ENCODE results near the gene CD2BP2. TPM values are rescaled to one million over a fixed set of nuclear protein-coding genes. Genes with fewer than 3 reads are reported as not detected.

The CD2BP2 gene
- total and polyA plus RNA-seq, 9 of the 15 experiments (the other 6 are each of a cell fraction or from before 2014, with no cell fraction given), result 3.9 to 51.1 (median 32.8) TPM

DNA sequence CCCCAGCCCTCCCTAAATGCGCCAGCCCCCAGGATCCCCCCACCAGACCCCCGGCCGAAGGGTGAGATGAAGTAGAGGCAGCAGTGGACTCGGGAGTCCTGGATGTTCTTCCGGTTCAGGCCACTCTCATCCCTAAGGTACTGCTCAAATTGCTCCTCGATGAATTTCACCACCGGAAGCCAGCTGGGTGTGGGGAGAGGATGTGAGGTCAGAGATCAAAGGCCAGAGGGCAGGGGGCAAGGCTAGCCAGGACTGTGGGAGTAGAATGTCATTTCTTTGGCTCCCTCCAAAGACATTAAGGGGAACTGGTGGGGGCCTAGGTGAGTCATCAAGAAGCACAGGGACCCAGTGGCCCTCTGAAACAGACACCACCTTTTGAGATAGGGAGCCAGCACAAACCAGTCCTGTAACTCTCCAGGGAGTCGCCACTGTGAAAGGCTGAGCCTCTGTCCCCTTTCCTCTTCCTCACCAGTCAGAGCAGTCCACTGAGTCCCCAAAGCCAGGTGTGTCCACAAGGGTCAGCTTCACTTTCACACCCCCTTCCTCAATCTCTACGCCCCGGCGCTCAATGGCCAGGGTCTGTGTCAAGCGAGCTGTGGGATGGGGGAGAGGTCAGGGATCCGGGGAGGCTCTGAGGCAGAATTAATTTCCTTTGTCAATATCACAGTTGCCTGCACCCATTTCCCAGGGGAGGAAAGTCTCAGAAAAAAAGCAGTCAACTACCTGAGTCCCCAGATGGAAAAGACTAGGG lies 26.4 kb upstream of the CD2BP2 start (continued):
- TF ChIP-seq KLF13 (tag; IDR thresholded peaks at IDR 0.05; ENCODE audit: borderline replicate concordance, low read depth) (no peak), L3MBTL2 (IDR thresholded peaks at IDR 0.05) (no peak), PRMT5 (CRISPR knock-in tag; IDR thresholded peaks at IDR 0.05) (no peak), ZNF12 (CRISPR knock-in tag; IDR thresholded peaks at IDR 0.05) (no peak), NR3C1 (CRISPR knock-in tag; IDR thresholded peaks at IDR 0.05) (no peak), ESRRA (IDR thresholded peaks at IDR 0.05; ENCODE audit: borderline replicate concordance, low read depth) (no peak), SAFB (IDR thresholded peaks at IDR 0.05; ENCODE audit: borderline replicate concordance, low read depth, low read length) (no peak), ZNF174 (CRISPR knock-in tag; IDR thresholded peaks at IDR 0.05) (no peak), HLTF (IDR thresholded peaks at IDR 0.05) (no peak), ZFP1 (CRISPR knock-in tag; IDR thresholded peaks at IDR 0.05) (no peak), FOXM1 (IDR thresholded peaks at IDR 0.05; ENCODE audit: low read depth) (no peak), FOXM1 (CRISPR knock-in tag; IDR thresholded peaks at IDR 0.05; ENCODE audit: low read depth) (no peak), SRSF1 (IDR thresholded peaks at IDR 0.05; ENCODE audit: low read depth, low read length) (no peak), NFE2 (IDR thresholded peaks at IDR 0.05; ENCODE audit: low read depth) (peak; percentile 77), ERF (CRISPR knock-in tag; IDR thresholded peaks at IDR 0.05) (no peak), TEAD2 (tag; IDR thresholded peaks at IDR 0.05) (no peak), ZNF778 (CRISPR knock-in tag; IDR thresholded peaks at IDR 0.05) (no peak)
- TF ChIP-seq, protein P1, sequence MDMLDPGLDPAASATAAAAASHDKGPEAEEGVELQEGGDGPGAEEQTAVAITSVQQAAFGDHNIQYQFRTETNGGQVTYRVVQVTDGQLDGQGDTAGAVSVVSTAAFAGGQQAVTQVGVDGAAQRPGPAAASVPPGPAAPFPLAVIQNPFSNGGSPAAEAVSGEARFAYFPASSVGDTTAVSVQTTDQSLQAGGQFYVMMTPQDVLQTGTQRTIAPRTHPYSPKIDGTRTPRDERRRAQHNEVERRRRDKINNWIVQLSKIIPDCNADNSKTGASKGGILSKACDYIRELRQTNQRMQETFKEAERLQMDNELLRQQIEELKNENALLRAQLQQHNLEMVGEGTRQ (CRISPR knock-in tag; IDR thresholded peaks at IDR 0.05), result no peak
- TF ChIP-seq, protein P2, sequence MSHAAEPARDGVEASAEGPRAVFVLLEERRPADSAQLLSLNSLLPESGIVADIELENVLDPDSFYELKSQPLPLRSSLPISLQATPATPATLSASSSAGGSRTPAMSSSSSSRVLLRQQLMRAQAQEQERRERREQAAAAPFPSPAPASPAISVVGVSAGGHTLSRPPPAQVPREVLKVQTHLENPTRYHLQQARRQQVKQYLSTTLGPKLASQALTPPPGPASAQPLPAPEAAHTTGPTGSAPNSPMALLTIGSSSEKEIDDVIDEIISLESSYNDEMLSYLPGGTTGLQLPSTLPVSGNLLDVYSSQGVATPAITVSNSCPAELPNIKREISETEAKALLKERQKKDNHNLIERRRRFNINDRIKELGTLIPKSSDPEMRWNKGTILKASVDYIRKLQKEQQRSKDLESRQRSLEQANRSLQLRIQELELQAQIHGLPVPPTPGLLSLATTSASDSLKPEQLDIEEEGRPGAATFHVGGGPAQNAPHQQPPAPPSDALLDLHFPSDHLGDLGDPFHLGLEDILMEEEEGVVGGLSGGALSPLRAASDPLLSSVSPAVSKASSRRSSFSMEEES (CRISPR knock-in tag; IDR thresholded peaks at IDR 0.05), result no peak
- TF ChIP-seq, protein P3, sequence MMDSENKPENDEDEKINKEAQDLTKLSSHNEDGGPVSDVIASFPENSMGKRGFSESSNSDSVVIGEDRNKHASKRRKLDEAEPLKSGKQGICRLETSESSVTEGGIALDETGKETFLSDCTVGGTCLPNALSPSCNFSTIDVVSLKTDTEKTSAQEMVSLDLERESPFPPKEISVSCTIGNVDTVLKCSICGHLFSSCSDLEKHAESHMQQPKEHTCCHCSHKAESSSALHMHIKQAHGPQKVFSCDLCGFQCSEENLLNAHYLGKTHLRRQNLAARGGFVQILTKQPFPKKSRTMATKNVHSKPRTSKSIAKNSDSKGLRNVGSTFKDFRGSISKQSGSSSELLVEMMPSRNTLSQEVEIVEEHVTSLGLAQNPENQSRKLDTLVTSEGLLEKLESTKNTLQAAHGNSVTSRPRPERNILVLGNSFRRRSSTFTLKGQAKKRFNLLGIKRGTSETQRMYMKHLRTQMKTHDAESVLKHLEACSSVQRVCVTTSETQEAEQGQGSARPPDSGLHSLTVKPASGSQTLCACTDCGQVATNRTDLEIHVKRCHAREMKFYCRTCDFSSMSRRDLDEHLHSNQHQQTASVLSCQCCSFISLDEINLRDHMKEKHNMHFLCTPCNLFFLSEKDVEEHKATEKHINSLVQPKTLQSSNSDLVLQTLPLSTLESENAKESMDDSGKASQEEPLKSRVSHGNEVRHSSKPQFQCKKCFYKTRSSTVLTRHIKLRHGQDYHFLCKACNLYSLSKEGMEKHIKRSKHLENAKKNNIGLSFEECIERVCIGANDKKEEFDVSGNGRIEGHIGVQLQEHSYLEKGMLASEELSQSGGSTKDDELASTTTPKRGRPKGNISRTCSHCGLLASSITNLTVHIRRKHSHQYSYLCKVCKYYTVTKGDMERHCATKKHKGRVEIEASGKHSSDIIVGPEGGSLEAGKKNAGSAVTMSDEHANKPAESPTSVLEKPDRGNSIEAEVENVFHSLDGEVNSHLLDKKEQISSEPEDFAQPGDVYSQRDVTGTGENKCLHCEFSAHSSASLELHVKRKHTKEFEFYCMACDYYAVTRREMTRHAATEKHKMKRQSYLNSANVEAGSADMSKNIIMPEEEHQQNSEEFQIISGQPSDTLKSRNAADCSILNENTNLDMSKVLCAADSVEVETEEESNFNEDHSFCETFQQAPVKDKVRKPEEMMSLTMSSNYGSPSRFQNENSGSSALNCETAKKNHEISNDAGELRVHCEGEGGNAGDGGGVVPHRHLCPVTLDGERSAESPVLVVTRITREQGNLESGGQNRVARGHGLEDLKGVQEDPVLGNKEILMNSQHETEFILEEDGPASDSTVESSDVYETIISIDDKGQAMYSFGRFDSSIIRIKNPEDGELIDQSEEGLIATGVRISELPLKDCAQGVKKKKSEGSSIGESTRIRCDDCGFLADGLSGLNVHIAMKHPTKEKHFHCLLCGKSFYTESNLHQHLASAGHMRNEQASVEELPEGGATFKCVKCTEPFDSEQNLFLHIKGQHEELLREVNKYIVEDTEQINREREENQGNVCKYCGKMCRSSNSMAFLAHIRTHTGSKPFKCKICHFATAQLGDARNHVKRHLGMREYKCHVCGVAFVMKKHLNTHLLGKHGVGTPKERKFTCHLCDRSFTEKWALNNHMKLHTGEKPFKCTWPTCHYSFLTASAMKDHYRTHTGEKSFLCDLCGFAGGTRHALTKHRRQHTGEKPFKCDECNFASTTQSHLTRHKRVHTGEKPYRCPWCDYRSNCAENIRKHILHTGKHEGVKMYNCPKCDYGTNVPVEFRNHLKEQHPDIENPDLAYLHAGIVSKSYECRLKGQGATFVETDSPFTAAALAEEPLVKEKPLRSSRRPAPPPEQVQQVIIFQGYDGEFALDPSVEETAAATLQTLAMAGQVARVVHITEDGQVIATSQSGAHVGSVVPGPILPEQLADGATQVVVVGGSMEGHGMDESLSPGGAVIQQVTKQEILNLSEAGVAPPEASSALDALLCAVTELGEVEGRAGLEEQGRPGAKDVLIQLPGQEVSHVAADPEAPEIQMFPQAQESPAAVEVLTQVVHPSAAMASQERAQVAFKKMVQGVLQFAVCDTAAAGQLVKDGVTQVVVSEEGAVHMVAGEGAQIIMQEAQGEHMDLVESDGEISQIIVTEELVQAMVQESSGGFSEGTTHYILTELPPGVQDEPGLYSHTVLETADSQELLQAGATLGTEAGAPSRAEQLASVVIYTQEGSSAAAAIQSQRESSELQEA (IDR thresholded peaks at IDR 0.05; ENCODE audit: low read depth), result no peak
